Trophoblast cell (in vitro differentiated cells and primary cell): ENCODE measurements around the gene DDR2.
A peak's percentile ranks its signal among the peaks of the same experiment; 100 is the strongest.

Experiments used
- DNase-seq, 2 donors: peaks; one replicate each; pipeline ENCODE4 v3.0.0-alpha.2; 2016
- H2AFZ ChIP-seq: 2 replicates; pipeline ENCODE4 v1.6.1; 2013; ENCODE audit warnings: low read length, moderate library complexity, mild to moderate bottlenecking; ENCODE audit not compliant: insufficient read depth, poor library complexity
- H2AK5ac ChIP-seq: 2 replicates; pipeline ENCODE4 v1.6.1; 2013; ENCODE audit warnings: mild to moderate bottlenecking, low read length
- H2BK120ac ChIP-seq: 2 replicates; pipeline ENCODE4 v1.6.1; 2013; ENCODE audit warnings: low read length, mild to moderate bottlenecking, moderate library complexity; ENCODE audit not compliant: insufficient read depth, poor library complexity
- H2BK12ac ChIP-seq: 2 replicates; pipeline ENCODE4 v1.6.1; 2013; ENCODE audit warnings: mild to moderate bottlenecking, low read length, moderate library complexity
- H2BK5ac ChIP-seq: 2 replicates; pipeline ENCODE4 v1.6.1; 2013; ENCODE audit warnings: low read length, low read depth, moderate library complexity, mild to moderate bottlenecking; ENCODE audit not compliant: poor library complexity
- H3K14ac ChIP-seq: 2 replicates; pipeline ENCODE4 v1.6.1; 2013; ENCODE audit warnings: mild to moderate bottlenecking, low read length
- H3K18ac ChIP-seq: 2 replicates; pipeline ENCODE4 v1.6.1; 2013; ENCODE audit warnings: mild to moderate bottlenecking, low read length
- H3K23ac ChIP-seq: 2 replicates; pipeline ENCODE4 v1.6.1; 2013; ENCODE audit warnings: low read length
- H3K27ac ChIP-seq: 2 replicates; pipeline ENCODE4 v1.5.1; 2013; ENCODE audit warnings: low read depth, mild to moderate bottlenecking, inconsistent platforms, low read length, moderate library complexity
- H3K27me3 ChIP-seq: 2 replicates; pipeline ENCODE4 v1.6.1; 2013; ENCODE audit warnings: inconsistent platforms, mild to moderate bottlenecking, low read length, moderate library complexity; ENCODE audit not compliant: insufficient read depth
- H3K36me3 ChIP-seq, 2 experiments: 1 replicate in 1 of 2; 2 replicates in 1 of 2; pipeline ENCODE4 v1.6.1; 2013; ENCODE audit warnings: low read length in 2 of 2, mild to moderate bottlenecking in 2 of 2, moderate library complexity in 1 of 2; ENCODE audit not compliant: insufficient read depth in 2 of 2, control insufficient read depth in 1 of 2
- H3K4ac ChIP-seq: 2 replicates; pipeline ENCODE4 v1.6.1; 2013; ENCODE audit warnings: low read depth, mild to moderate bottlenecking, low read length, moderate library complexity
- H3K4me1 ChIP-seq, 2 experiments: 1 replicate in 1 of 2; 2 replicates in 1 of 2; pipeline ENCODE4 v1.6.1; 2013; ENCODE audit warnings: low read length in 2 of 2, mild to moderate bottlenecking in 2 of 2, moderate library complexity in 1 of 2; ENCODE audit not compliant: insufficient read depth in 2 of 2, control insufficient read depth in 1 of 2
- H3K4me2 ChIP-seq: 2 replicates; pipeline ENCODE4 v1.6.1; 2013; ENCODE audit warnings: inconsistent platforms, mild to moderate bottlenecking, low read length, moderate library complexity
- H3K4me3 ChIP-seq: 2 replicates; pipeline ENCODE4 v1.5.1; 2013; ENCODE audit warnings: mild to moderate bottlenecking, low read depth, low read length, inconsistent platforms
- H3K79me1 ChIP-seq: one replicate; pipeline ENCODE4 v1.6.1; 2013; ENCODE audit warnings: low read length
- H3K79me2 ChIP-seq: 2 replicates; pipeline ENCODE4 v1.6.1; 2013; ENCODE audit warnings: low read length, mild to moderate bottlenecking; ENCODE audit not compliant: control insufficient read depth, insufficient read depth, poor library complexity
- H3K9ac ChIP-seq: 2 replicates; pipeline ENCODE4 v1.6.1; 2013; ENCODE audit warnings: mild to moderate bottlenecking, low read length
- H3K9me3 ChIP-seq: 2 replicates; pipeline ENCODE4 v1.6.1; 2013; ENCODE audit warnings: low read depth, mild to moderate bottlenecking, control low read depth, inconsistent platforms, low read length; ENCODE audit not compliant: insufficient read depth
- H4K12ac ChIP-seq: 2 replicates; pipeline ENCODE4 v1.6.1; 2013; ENCODE audit warnings: low read depth, mild to moderate bottlenecking, low read length, moderate library complexity
- H4K8ac ChIP-seq: 2 replicates; pipeline ENCODE4 v1.6.1; 2013; ENCODE audit warnings: low read depth, mild to moderate bottlenecking, low read length, moderate library complexity
- H4K91ac ChIP-seq: one replicate; pipeline ENCODE4 v1.6.1; 2013; ENCODE audit warnings: low read depth, mild to moderate bottlenecking, low read length, moderate library complexity
- WGBS: extraction: QIAGEN DNeasy Blood & Tissue Kit; methylation state at CpG from one replicate; pipeline ENCODE4 v1.1.7; 2013; ENCODE audit warnings: missing lambda C conversion rate; ENCODE audit not compliant: insufficient read length, insufficient coverage; ENCODE audit errors: extremely low coverage; 5-methylcytosine and 5-hydroxymethylcytosine counted together

DDR2 gene

DNA sequence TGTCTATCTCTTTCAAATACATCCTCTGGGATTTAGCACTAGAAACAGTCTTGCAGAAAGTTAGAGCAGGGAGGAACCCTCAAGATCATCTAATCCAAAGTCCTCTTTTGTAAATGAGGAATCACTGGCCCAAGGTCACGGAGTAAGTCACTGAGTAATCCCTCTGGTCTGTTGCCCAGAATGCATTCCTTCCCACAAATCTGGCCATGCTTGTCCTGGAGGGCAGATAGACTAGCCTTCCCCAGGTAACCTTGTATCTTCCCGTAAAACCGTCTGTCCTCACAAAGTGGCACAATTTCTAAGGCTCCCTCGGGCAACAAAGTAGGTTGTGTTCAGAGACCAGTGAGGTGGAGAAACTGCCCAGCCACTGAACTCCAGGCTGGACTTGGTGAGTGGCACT is 46.2 kb downstream of the DDR2 start:
- Histone ChIP-seq H3K4me1 (peaks cover 0 to 5% of the 10 kb centered on the region in 2 experiments), H3K9ac (no peak overlapping the region), H3K14ac (peak overlapping the region; percentile 19), H3K23ac (no peak overlapping the region), H3K27ac (no peak overlapping the region), H3K9me3 (no peaks in the 10 kb centered on the region), H2AFZ (no peak overlapping the region), H4K8ac (no peak overlapping the region), H4K12ac (no peak overlapping the region), H3K18ac (no peak overlapping the region), H3K4me2 (no peak overlapping the region), H3K4ac (no peak overlapping the region), H4K91ac (no peak overlapping the region), H3K36me3 (no peaks in the 10 kb centered on the region), H3K79me2 (no peaks in the 10 kb centered on the region), H3K79me1 (peaks cover 3% of the 10 kb centered on the region), H2AK5ac (no peak overlapping the region), H2BK5ac (no peak overlapping the region), H2BK120ac (peak overlapping the region; percentile 69), H2BK12ac (no peak overlapping the region), H3K27me3 (no peaks in the 10 kb centered on the region), H3K4me3 (no peak overlapping the region)
- DNase-seq: no peak
- no CpG with 5 or more reads among the region's 4 CpGs for WGBS

GRCh38 chr1:162679298-162679697 is 47.0 kb downstream of the DDR2 start:
- Histone ChIP-seq H2BK12ac (no peak overlapping the region), H3K79me2 (no peaks in the 10 kb centered on the region), H3K23ac (no peak overlapping the region), H3K18ac (no peak overlapping the region), H3K27ac (no peak overlapping the region), H3K14ac (no peak overlapping the region), H2AFZ (no peak overlapping the region), H3K9ac (no peak overlapping the region), H2BK120ac (no peak overlapping the region), H3K4me1 (peaks cover 0 to 5% of the 10 kb centered on the region in 2 experiments), H3K9me3 (no peaks in the 10 kb centered on the region), H4K12ac (no peak overlapping the region), H3K4me3 (no peak overlapping the region), H2BK5ac (no peak overlapping the region), H3K79me1 (peaks cover 3% of the 10 kb centered on the region), H3K4me2 (no peak overlapping the region), H2AK5ac (no peak overlapping the region), H4K91ac (no peak overlapping the region), H4K8ac (no peak overlapping the region), H3K27me3 (no peaks in the 10 kb centered on the region), H3K4ac (no peak overlapping the region), H3K36me3 (no peaks in the 10 kb centered on the region)
- no CpG with 5 or more reads among the region's 1 CpG for whole genome bisulfite sequencing
- DNase-seq: no peak

GRCh38 chr1:162680419-162681121 is 48.3 kb downstream of the DDR2 start:
- peak overlapping the region; percentile 58 for H2BK120ac ChIP-seq
- H3K79me2 ChIP-seq: no peaks in the 10 kb centered on the region
- H2BK12ac ChIP-seq: peak overlapping the region; percentile 88
- H3K36me3 ChIP-seq: no peaks in the 10 kb centered on the region
- H4K12ac ChIP-seq: no peak overlapping the region
- peak overlapping the region; percentile 4 for H4K91ac ChIP-seq
- DNase-seq: peak in 1 of 2 donors; percentile 79
- H3K4me2 ChIP-seq: no peak overlapping the region
- no peak overlapping the region for H3K18ac ChIP-seq
- no peaks in the 10 kb centered on the region for H3K27me3 ChIP-seq
- no peak overlapping the region for H4K8ac ChIP-seq
- H2AK5ac ChIP-seq: no peak overlapping the region
- H3K4me3 ChIP-seq: no peak overlapping the region
- no peak overlapping the region for H2AFZ ChIP-seq
- WGBS: no CpG with 5 or more reads among the region's 5 CpGs
- H3K14ac ChIP-seq: no peak overlapping the region
- no peak overlapping the region for H3K4ac ChIP-seq
- H3K79me1 ChIP-seq: peaks cover 3% of the 10 kb centered on the region
- no peak overlapping the region for H3K9ac ChIP-seq
- H3K23ac ChIP-seq: no peak overlapping the region
- no peak overlapping the region for H2BK5ac ChIP-seq
- H3K9me3 ChIP-seq: no peaks in the 10 kb centered on the region
- H3K4me1 ChIP-seq: peaks cover 0 to 5% of the 10 kb centered on the region in 2 experiments
- H3K27ac ChIP-seq: no peak overlapping the region

GRCh38 chr1:162681122-162681436 is 48.8 kb downstream of the DDR2 start:
- H3K14ac ChIP-seq: no peak overlapping the region
- H3K9me3 ChIP-seq: no peaks in the 10 kb centered on the region
- H2AK5ac ChIP-seq: no peak overlapping the region
- H3K9ac ChIP-seq: no peak overlapping the region
- no peaks in the 10 kb centered on the region for H3K27me3 ChIP-seq
- H2BK120ac ChIP-seq: no peak overlapping the region
- no peak overlapping the region for H3K23ac ChIP-seq
- no peak for DNase-seq
- no peak overlapping the region for H2AFZ ChIP-seq
- no peak overlapping the region for H4K8ac ChIP-seq
- peak overlapping the region; percentile 4 for H4K91ac ChIP-seq
- no peaks in the 10 kb centered on the region for H3K79me2 ChIP-seq
- H3K4me3 ChIP-seq: no peak overlapping the region
- H3K36me3 ChIP-seq: no peaks in the 10 kb centered on the region
- no peak overlapping the region for H2BK5ac ChIP-seq
- no CpG with 5 or more reads among the region's 2 CpGs for WGBS
- no peak overlapping the region for H4K12ac ChIP-seq
- H3K18ac ChIP-seq: no peak overlapping the region
- no peak overlapping the region for H3K4ac ChIP-seq
- H3K79me1 ChIP-seq: peaks cover 3% of the 10 kb centered on the region
- H3K27ac ChIP-seq: no peak overlapping the region
- H3K4me1 ChIP-seq: peaks cover 0 to 3% of the 10 kb centered on the region in 2 experiments
- H2BK12ac ChIP-seq: no peak overlapping the region
- H3K4me2 ChIP-seq: no peak overlapping the region
